ENCODE results near the gene NRXN3. TPM values are rescaled to one million over a fixed set of nuclear protein-coding genes. Genes with fewer than 3 reads are reported as not detected.

The NRXN3 gene
- total RNA-seq, 2 experiments from 2014 or later = not detected

DNA sequence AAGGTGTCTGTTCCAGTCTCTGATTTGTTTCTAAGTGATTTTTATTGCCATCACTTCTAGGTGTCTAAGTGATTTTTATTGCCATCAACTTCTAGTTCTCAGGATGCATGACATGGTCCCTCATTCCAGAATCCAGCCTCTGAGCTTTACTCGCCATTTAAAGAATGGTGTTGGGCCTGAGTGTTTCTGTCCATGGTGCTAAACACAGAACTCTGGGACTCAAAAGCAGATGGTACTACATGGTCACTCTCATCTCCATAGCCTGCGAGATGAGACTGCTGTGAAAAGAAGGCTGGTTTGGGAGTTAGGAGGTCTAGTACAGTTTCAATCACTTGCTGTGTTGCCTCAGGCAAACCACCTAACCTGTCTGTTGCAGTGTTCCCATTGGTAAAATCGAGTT is 276.6 kb downstream of the NRXN3 start:
- no peaks in the 10 kb centered on the region for H3K9me3 ChIP-seq (ENCODE audit: low read length)
- H3K36me3 ChIP-seq (ENCODE audit: insufficient read depth, low read length) = no peaks in the 10 kb centered on the region
- no peaks in the 10 kb centered on the region for H4K20me1 ChIP-seq (ENCODE audit: insufficient read depth, low read length)
- no TSS peak for BruUV-seq (replicated peaks)
- H3K4me1 ChIP-seq (ENCODE audit: insufficient read depth, low read length, poor library complexity, severe bottlenecking) = no peaks in the 10 kb centered on the region
- POLR2A ChIA-PET = no interaction called here
- CTCF ChIA-PET (ENCODE audit: unreplicated experiment) = no interaction called here
- no peak overlapping the region for H2AFZ ChIP-seq (ENCODE audit: low read length)
- TF ChIP-seq EZH2phosphoT487 (IDR thresholded peaks at IDR 0.05; ENCODE audit: borderline replicate concordance, low read depth, low read length) = no peak
- TF ChIP-seq, protein P1, sequence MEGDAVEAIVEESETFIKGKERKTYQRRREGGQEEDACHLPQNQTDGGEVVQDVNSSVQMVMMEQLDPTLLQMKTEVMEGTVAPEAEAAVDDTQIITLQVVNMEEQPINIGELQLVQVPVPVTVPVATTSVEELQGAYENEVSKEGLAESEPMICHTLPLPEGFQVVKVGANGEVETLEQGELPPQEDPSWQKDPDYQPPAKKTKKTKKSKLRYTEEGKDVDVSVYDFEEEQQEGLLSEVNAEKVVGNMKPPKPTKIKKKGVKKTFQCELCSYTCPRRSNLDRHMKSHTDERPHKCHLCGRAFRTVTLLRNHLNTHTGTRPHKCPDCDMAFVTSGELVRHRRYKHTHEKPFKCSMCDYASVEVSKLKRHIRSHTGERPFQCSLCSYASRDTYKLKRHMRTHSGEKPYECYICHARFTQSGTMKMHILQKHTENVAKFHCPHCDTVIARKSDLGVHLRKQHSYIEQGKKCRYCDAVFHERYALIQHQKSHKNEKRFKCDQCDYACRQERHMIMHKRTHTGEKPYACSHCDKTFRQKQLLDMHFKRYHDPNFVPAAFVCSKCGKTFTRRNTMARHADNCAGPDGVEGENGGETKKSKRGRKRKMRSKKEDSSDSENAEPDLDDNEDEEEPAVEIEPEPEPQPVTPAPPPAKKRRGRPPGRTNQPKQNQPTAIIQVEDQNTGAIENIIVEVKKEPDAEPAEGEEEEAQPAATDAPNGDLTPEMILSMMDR (conservative IDR thresholded peaks at IDR 0.05; ENCODE audit: low read length) = no peak
- H3K9me2 ChIP-seq (ENCODE audit: insufficient read depth, low read length) = no peaks in the 10 kb centered on the region
- DNase-seq (ENCODE audit: low spot score) = no peak
- H3K79me2 ChIP-seq (ENCODE audit: insufficient read depth, low read depth, low read length) = no peaks in the 10 kb centered on the region
- H3K4me3 ChIP-seq (ENCODE audit: low read depth, low read length, poor library complexity, severe bottlenecking) = no peak overlapping the region
- no peak overlapping the region for H3K4me2 ChIP-seq (ENCODE audit: low read length)
- intact Hi-C loops (cut with micrococcal nuclease; ENCODE audit: unreplicated experiment) = no loop called here
- H3K27ac ChIP-seq (ENCODE audit: low read depth, low read length, poor library complexity, severe bottlenecking) = no peak overlapping the region

DNA sequence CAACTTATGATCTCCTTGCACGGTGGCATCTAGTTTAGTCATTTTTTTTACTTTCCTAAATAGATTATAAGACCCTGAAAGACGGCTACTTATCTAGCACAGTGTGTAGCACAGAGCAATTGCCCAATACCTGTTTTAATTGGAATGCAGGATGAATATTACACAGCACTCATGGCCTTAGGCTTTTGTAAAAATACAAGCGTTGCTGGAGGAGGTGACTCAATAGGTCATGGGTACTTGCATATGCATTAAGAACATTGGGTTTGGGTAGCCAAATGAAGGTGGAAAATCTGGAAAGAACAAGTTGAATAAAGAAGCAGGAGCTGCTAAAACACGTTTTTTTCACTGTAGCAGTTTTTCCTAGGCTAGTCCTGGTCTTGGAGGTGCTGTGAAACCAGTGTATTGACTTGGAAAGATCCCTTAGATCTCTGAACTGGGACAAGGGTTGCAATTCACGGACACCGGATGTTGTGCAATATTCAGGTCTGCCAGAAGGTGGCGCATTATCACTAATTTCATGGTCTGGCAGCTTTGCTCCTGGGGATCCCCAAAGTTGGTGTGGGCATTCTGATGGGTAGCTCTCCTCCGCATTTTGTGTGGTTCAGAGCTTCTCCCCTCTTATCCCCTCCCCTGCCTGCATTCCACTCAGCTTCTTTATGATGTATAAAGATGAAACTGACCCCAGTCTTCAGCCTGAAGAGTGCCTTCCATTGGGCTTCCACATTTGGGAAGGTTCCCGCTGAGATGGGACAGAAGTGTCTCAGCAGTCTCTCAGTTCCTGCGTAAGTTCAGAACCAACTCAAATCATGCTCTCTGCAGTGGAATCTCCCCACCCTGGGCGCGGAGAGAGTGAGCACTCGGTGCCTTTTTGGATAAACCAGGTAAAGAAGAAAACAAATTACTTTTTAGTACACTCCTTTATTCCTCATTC is 278.3 kb downstream of the NRXN3 start:
- no peaks in the 10 kb centered on the region for H3K79me2 ChIP-seq (ENCODE audit: insufficient read depth, low read depth, low read length)
- BruUV-seq (replicated peaks) = no TSS peak
- ChIA-PET CTCF (ENCODE audit: unreplicated experiment) (interaction anchor here (0.6 kb wide), 1 partner anchor 454 kb away, joined by 3 read pairs; no protein-coding TSS in a partner anchor), POLR2A (no interaction called here)
- no peaks in the 10 kb centered on the region for H4K20me1 ChIP-seq (ENCODE audit: insufficient read depth, low read length)
- H3K4me1 ChIP-seq (ENCODE audit: insufficient read depth, low read length, poor library complexity, severe bottlenecking) = no peaks in the 10 kb centered on the region
- H3K27ac ChIP-seq (ENCODE audit: low read depth, low read length, poor library complexity, severe bottlenecking) = no peak overlapping the region
- no peaks in the 10 kb centered on the region for H3K36me3 ChIP-seq (ENCODE audit: insufficient read depth, low read length)
- DNase-seq (ENCODE audit: low spot score) = peak; percentile 50
- no peak overlapping the region for H2AFZ ChIP-seq (ENCODE audit: low read length)
- no peak overlapping the region for H3K4me2 ChIP-seq (ENCODE audit: low read length)
- no peak overlapping the region for H3K4me3 ChIP-seq (ENCODE audit: low read depth, low read length, poor library complexity, severe bottlenecking)
- TF ChIP-seq, protein P1 (conservative IDR thresholded peaks at IDR 0.05; ENCODE audit: low read length) = peak; percentile 87
- no peak for TF ChIP-seq EZH2phosphoT487 (IDR thresholded peaks at IDR 0.05; ENCODE audit: borderline replicate concordance, low read depth, low read length)
- H3K9me3 ChIP-seq (ENCODE audit: low read length) = no peaks in the 10 kb centered on the region
- intact Hi-C loops (cut with micrococcal nuclease; ENCODE audit: unreplicated experiment) = loop anchor here (1.0 kb wide), 2 partner anchors 118 to 150 kb away; no protein-coding TSS in a partner anchor
- H3K9me2 ChIP-seq (ENCODE audit: insufficient read depth, low read length) = no peaks in the 10 kb centered on the region
